Neural cell (in vitro differentiated cells): ENCODE data around the gene ITGAL. TPM values are rescaled to one million over a fixed set of nuclear protein-coding genes. Genes with fewer than 3 reads are reported as not detected.
"Not testable (repeated sequence)": the region's sequence is repeated elsewhere in the genome, so short reads cannot be mapped to it uniquely, and the experiment has no call there.

ENCODE experiments used
- H2AFZ ChIP-seq: fragments of 200-600, 300-800 bp; sonication (generic), shearing (Covaris generic); 2 replicates; pipeline ENCODE4 v1.6.0; 2014; ENCODE audit warnings: low read depth, mild to moderate bottlenecking, antibody characterized with exemption, low read length, moderate library complexity
- H3F3A ChIP-seq: fragments of 200-600 bp; shearing (Covaris generic); 2 replicates; pipeline ENCODE4 v1.6.1; 2016; ENCODE audit warnings: mild to moderate bottlenecking, moderate library complexity, mixed read lengths, antibody characterized with exemption, low read length; ENCODE audit not compliant: insufficient read depth, poor library complexity, severe bottlenecking
- H3K27ac ChIP-seq: fragments of 200-600, 300-800 bp; sonication (generic), shearing (Covaris generic); 2 replicates; pipeline ENCODE4 v1.5.1; 2014; ENCODE audit warnings: mild to moderate bottlenecking, low read length, moderate library complexity
- H3K27me3 ChIP-seq: fragments of 300-800, 200-600 bp; sonication (generic), shearing (Covaris generic); 2 replicates; pipeline ENCODE4 v1.6.0; 2014; ENCODE audit warnings: mild to moderate bottlenecking, low read depth, low read length, moderate library complexity; ENCODE audit not compliant: insufficient read depth
- H3K36me3 ChIP-seq: fragments of 300-800, 200-600 bp; sonication (generic), shearing (Covaris generic); 2 replicates; pipeline ENCODE4 v1.5.1; 2014; ENCODE audit warnings: mild to moderate bottlenecking, antibody characterized with exemption, low read length, moderate library complexity; ENCODE audit not compliant: insufficient read depth
- H3K4me2 ChIP-seq: fragments of 300-800, 200-600 bp; sonication (generic), shearing (Covaris generic); 2 replicates; pipeline ENCODE4 v1.6.0; 2014; ENCODE audit warnings: mild to moderate bottlenecking, low read length
- H3K4me3 ChIP-seq: fragments of 300-800, 200-600 bp; sonication (generic), shearing (Covaris generic); 2 replicates; pipeline ENCODE4 v1.5.1; 2014; ENCODE audit warnings: mild to moderate bottlenecking, low read length, moderate library complexity
- H3K79me2 ChIP-seq: fragments of 200-600 bp; shearing (Covaris generic); replicated peaks from 2 replicates; pipeline ENCODE4 v1.6.0; 2014; ENCODE audit warnings: mild to moderate bottlenecking, low read length, moderate library complexity; ENCODE audit not compliant: insufficient read depth
- H3K9ac ChIP-seq: fragments of 300-800, 200-600 bp; sonication (generic), shearing (Covaris generic); 2 replicates; pipeline ENCODE4 v1.6.1; 2016; ENCODE audit warnings: mild to moderate bottlenecking, low read length, mixed read lengths
- H3K9me2 ChIP-seq: fragments of 200-600 bp; shearing (Covaris generic); 2 replicates; pipeline ENCODE4 v1.6.1; 2016; ENCODE audit warnings: mild to moderate bottlenecking, low read length, mixed read lengths; ENCODE audit not compliant: insufficient read depth
- H3K9me3 ChIP-seq: fragments of 200-600, 300-800 bp; sonication (generic), shearing (Covaris generic); 2 replicates; pipeline ENCODE4 v1.6.1; 2016; ENCODE audit warnings: mild to moderate bottlenecking, mixed run types, low read length, moderate library complexity, mixed read lengths
- H4K20me1 ChIP-seq: fragments of 200-600 bp; shearing (Covaris generic); 2 replicates; pipeline ENCODE4 v1.6.1; 2016; ENCODE audit warnings: mild to moderate bottlenecking, mixed run types; ENCODE audit not compliant: insufficient read depth
- EP300 ChIP-seq: fragments of 450-650 bp; conservative IDR thresholded peaks from 2 replicates; pipeline ENCODE4 v1.6.1; 2014; ENCODE audit warnings: antibody characterized with exemption, mild to moderate bottlenecking, moderate library complexity; ENCODE audit not compliant: poor library complexity, severe bottlenecking
- EZH2 ChIP-seq: fragments of 200-600, 300-800 bp; shearing (Covaris generic), sonication (generic); IDR thresholded peaks from 2 replicates; pipeline ENCODE4 v1.6.1; 2014; ENCODE audit warnings: antibody characterized with exemption, low read length, borderline replicate concordance, mild to moderate bottlenecking; ENCODE audit not compliant: insufficient read depth, poor library complexity, severe bottlenecking
- MXI1 ChIP-seq: fragments of 450-650 bp; conservative IDR thresholded peaks from 2 replicates; pipeline ENCODE4 v1.6.1; 2014; ENCODE audit warnings: antibody characterized with exemption, mild to moderate bottlenecking; ENCODE audit not compliant: poor library complexity, severe bottlenecking
- POLR2AphosphoS5 ChIP-seq: IDR thresholded peaks from 2 replicates; pipeline ENCODE4 v1.6.1; 2012
- RAD21 ChIP-seq: fragments of 450-650 bp; conservative IDR thresholded peaks from 2 replicates; pipeline ENCODE4 v1.6.1; 2014; ENCODE audit warnings: antibody characterized with exemption, mild to moderate bottlenecking, moderate library complexity
- SMC3 ChIP-seq: fragments of 450-650 bp; conservative IDR thresholded peaks from 2 replicates; pipeline ENCODE4 v1.6.1; 2014; ENCODE audit warnings: antibody characterized with exemption, mild to moderate bottlenecking, moderate library complexity; ENCODE audit not compliant: poor library complexity
- TAF1 ChIP-seq: IDR thresholded peaks from 2 replicates; pipeline ENCODE4 v1.6.1; 2012; ENCODE audit warnings: low read depth
- polyA plus RNA-seq: library from polyadenylated mRNA; depleted of rRNA; stranded (reverse); fragments of >200 nt; gene quantifications from 2 replicates; pipeline ENCODE4 v1.2.3, GENCODE V29; 2014
- TF ChIP-seq, protein P1 (sequence below): IDR thresholded peaks from 2 replicates; pipeline ENCODE4 v1.6.1; 2012; ENCODE audit warnings: borderline replicate concordance
- TF ChIP-seq, protein P2 (sequence below): fragments of 450-650 bp; IDR thresholded peaks from 2 replicates; pipeline ENCODE4 v1.5.1; 2014; ENCODE audit warnings: antibody characterized with exemption, mild to moderate bottlenecking, moderate library complexity; ENCODE audit not compliant: poor library complexity, severe bottlenecking

The ITGAL gene
- polyA plus RNA-seq, 1 donor from 2014 or later = not detected

DNA sequence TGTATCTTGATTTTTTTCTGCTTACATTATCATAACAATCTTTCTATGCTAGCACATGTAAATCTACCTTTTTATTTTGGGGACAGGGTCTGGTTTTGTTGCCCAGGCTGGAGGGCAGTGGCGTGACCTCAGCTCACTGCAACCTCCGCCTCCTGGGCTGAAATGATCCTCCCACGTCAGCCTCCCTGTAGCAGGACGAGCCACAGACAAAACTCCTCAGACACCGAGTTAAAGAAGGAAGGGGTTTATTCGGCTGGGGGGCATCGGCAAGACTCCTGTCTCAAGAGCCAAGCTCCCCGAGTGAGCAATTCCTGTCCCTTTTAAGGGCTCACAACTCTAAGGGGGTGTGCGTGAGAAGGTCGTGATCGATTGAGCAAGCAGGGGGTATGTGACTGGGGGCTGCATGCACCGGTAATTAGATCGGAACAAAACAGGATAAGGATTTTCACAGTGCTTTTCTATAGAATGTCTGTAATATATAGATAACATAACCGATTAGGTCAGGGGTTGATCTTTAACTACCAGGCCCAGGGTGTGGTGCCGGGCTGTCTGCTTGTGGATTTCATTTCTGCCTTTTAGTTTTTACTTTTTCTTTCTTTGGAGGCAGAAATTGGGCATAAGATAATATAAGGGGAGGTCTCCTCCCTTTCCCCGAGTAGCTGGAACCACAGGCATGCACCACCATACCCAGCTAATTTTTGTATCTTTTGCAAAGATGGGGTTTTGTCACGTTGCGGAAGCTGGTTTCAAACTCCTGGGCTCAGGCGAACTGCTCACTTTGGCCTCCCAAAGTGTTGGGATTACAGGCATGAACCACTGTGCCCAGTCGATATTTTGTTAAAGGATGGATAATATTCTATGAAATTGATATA lies 19.6 kb upstream of the ITGAL start:
- not testable (repeated sequence) for H4K20me1 ChIP-seq, H3K9ac ChIP-seq, H3K36me3 ChIP-seq, H3K9me2 ChIP-seq, H3K9me3 ChIP-seq, H3K79me2 ChIP-seq, H3K4me3 ChIP-seq, H3K27ac ChIP-seq, H3F3A ChIP-seq, H3K27me3 ChIP-seq, H3K4me2 ChIP-seq, H2AFZ ChIP-seq

DNA sequence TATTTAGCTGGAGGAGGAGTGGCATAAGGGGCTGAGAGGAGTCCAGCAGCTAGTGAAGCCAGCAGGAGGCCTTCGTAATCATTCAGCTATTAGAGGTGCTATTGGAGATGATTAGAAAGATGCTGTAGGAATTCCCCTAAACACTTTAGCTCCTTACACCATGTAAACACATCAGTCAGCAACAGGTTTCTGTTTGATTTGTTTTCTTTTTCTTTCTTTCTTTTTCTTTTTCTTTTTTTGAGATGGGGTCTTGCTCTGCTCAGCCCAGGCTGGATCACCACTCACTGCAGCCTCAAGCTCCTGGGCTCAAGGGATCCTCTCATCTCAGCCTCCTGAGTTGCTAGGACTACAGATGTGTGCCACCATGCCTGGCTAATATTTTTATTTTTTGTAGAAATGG lies 16.2 kb upstream of the ITGAL start:
- H4K20me1 ChIP-seq = no peaks in the 10 kb centered on the region
- no peaks in the 10 kb centered on the region for H3K27me3 ChIP-seq
- H3K4me3 ChIP-seq = no peak overlapping the region
- H3K79me2 ChIP-seq = no peaks in the 10 kb centered on the region
- H3K9me3 ChIP-seq = no peaks in the 10 kb centered on the region
- no peak overlapping the region for H3K9ac ChIP-seq
- H3K27ac ChIP-seq = no peak overlapping the region
- H2AFZ ChIP-seq = no peak overlapping the region
- no peak for TF ChIP-seq MXI1
- TF ChIP-seq POLR2AphosphoS5 = no peak
- TF ChIP-seq RAD21 = no peak
- TF ChIP-seq, protein P1, sequence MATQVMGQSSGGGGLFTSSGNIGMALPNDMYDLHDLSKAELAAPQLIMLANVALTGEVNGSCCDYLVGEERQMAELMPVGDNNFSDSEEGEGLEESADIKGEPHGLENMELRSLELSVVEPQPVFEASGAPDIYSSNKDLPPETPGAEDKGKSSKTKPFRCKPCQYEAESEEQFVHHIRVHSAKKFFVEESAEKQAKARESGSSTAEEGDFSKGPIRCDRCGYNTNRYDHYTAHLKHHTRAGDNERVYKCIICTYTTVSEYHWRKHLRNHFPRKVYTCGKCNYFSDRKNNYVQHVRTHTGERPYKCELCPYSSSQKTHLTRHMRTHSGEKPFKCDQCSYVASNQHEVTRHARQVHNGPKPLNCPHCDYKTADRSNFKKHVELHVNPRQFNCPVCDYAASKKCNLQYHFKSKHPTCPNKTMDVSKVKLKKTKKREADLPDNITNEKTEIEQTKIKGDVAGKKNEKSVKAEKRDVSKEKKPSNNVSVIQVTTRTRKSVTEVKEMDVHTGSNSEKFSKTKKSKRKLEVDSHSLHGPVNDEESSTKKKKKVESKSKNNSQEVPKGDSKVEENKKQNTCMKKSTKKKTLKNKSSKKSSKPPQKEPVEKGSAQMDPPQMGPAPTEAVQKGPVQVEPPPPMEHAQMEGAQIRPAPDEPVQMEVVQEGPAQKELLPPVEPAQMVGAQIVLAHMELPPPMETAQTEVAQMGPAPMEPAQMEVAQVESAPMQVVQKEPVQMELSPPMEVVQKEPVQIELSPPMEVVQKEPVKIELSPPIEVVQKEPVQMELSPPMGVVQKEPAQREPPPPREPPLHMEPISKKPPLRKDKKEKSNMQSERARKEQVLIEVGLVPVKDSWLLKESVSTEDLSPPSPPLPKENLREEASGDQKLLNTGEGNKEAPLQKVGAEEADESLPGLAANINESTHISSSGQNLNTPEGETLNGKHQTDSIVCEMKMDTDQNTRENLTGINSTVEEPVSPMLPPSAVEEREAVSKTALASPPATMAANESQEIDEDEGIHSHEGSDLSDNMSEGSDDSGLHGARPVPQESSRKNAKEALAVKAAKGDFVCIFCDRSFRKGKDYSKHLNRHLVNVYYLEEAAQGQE = no peak
- TF ChIP-seq TAF1 = no peak
- TF ChIP-seq EP300 = no peak
- TF ChIP-seq, protein P2, sequence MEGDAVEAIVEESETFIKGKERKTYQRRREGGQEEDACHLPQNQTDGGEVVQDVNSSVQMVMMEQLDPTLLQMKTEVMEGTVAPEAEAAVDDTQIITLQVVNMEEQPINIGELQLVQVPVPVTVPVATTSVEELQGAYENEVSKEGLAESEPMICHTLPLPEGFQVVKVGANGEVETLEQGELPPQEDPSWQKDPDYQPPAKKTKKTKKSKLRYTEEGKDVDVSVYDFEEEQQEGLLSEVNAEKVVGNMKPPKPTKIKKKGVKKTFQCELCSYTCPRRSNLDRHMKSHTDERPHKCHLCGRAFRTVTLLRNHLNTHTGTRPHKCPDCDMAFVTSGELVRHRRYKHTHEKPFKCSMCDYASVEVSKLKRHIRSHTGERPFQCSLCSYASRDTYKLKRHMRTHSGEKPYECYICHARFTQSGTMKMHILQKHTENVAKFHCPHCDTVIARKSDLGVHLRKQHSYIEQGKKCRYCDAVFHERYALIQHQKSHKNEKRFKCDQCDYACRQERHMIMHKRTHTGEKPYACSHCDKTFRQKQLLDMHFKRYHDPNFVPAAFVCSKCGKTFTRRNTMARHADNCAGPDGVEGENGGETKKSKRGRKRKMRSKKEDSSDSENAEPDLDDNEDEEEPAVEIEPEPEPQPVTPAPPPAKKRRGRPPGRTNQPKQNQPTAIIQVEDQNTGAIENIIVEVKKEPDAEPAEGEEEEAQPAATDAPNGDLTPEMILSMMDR = no peak
- TF ChIP-seq SMC3 = no peak
- no peak for TF ChIP-seq EZH2
- H3K9me2 ChIP-seq = no peaks in the 10 kb centered on the region
- H3K4me2 ChIP-seq = no peak overlapping the region
- no peaks in the 10 kb centered on the region for H3F3A ChIP-seq
- no peaks in the 10 kb centered on the region for H3K36me3 ChIP-seq
